Activated CD4-positive, alpha-beta T cell treated with anti-CD3 and anti-CD28 coated beads, Interleukin-2, amount 10 ng/mL, durations not matched to agents 24 days and 14 days (primary cell): ENCODE data around the gene CRMP1. TPM values are rescaled to one million over a fixed set of nuclear protein-coding genes. Genes with fewer than 3 reads are reported as not detected.

ENCODE experiments used
- DNase-seq: peaks from one replicate; pipeline ENCODE4 v3.0.0; 2022
- H3K27ac Mint-ChIP-seq: one replicate; pipeline ENCODE4 v1.8.0; 2022; ENCODE audit warnings: mild to moderate bottlenecking, mixed read lengths
- H3K27me3 Mint-ChIP-seq: one replicate; pipeline ENCODE4 v1.8.0; 2022; ENCODE audit warnings: mixed read lengths
- H3K36me3 Mint-ChIP-seq: one replicate; pipeline ENCODE4 v1.8.0; 2022; ENCODE audit warnings: low read depth, mild to moderate bottlenecking, mixed read lengths
- H3K4me1 Mint-ChIP-seq: one replicate; pipeline ENCODE4 v1.8.0; 2021; ENCODE audit warnings: mixed read lengths
- H3K4me3 Mint-ChIP-seq: one replicate; pipeline ENCODE4 v1.8.0; 2022; ENCODE audit warnings: mild to moderate bottlenecking, moderate library complexity, mixed read lengths
- H3K9me3 Mint-ChIP-seq: one replicate; pipeline ENCODE4 v1.8.0; 2021; ENCODE audit warnings: mixed read lengths
- intact Hi-C: fragments of 100-400 bp; cut with micrococcal nuclease; formaldehyde crosslinking; loops from one replicate; pipeline ENCODE4 v1.15.1; 2023
- total RNA-seq: library from RNA; stranded (reverse); gene quantifications from 2 replicates; pipeline ENCODE4 v1.2.3, GENCODE V29; 2022

The CRMP1 gene
- total RNA-seq, 1 donor from 2014 or later: not detected

DNA sequence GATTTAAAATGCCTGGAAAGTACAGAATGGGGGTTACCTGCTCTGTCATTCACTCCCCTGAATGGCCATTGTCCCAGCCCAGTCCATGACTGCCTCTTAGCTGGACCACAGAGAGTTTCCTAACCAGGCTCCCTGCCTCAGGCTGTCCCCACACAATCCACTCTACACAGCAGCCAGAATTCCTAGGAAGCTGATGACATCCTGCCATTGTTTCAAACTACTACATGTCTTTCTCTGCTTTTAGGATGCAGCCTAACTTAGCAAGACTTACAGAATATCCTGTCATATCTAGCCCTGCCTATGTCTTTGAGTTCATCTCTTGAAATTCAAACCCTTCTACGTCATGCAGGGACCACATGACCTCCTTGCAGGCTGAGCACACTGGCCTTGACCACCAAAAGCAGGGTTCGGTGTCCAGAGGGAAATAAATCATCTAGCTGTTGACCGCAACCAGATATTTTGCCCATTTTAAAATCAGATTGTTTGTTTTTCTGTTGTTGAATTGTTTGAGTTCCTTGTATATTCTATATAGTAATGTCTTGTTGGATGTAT, 16.1 kb upstream of the CRMP1 start:
- Mint-ChIP-seq H3K27me3 (peaks cover 6% of the 10 kb centered on the region), H3K36me3 (no peaks in the 10 kb centered on the region), H3K4me3 (no peak overlapping the region), H3K9me3 (peaks cover 6% of the 10 kb centered on the region), H3K27ac (no peak overlapping the region), H3K4me1 (no peaks in the 10 kb centered on the region)
- no peak for DNase-seq
- intact Hi-C loops: no loop called here

DNA sequence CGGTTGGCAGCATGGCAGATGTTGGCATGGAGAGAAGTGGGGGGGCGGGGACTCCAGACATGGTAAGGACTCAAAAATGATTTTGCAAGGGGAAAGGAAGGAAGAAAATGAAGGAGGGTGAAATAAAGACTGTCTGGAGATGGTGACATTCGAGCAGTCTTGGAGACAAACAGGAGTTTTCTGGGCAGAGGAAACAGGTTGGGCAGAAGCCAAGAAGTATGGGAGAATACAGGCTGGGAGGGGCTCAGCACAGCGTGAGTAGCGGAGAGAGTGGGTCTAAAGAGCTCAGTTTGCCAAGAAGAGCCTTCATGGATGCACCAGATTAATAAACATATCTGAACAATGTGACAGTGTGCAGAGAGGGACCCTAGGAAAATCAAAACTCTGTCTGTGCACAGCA, 13.3 kb upstream of the CRMP1 start:
- Mint-ChIP-seq H3K4me1 (no peaks in the 10 kb centered on the region), H3K36me3 (no peaks in the 10 kb centered on the region), H3K9me3 (peaks cover 6% of the 10 kb centered on the region), H3K27me3 (peaks cover 6% of the 10 kb centered on the region), H3K27ac (no peak overlapping the region), H3K4me3 (no peak overlapping the region)
- intact Hi-C loops: no loop called here
- DNase-seq: no peak

DNA sequence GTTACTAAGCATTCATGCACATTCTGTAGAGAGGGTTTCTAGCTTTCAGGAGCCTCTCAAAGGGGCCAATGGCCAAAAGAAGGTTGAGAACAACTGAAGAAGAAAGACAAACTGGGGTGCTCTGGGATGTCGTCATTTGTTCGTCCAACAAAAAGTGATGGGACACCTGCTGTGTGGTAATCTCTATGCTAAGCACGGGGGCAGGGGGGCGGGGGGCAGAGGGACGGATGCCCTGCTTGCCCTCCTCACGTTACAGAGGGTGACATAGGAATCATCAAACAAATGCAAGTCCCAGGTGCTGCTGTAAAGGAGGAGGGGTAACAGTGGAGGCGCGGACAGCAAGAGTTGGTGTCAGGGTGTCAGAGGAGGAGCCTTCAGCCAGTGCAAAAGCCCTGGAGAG, 12.8 kb upstream of the CRMP1 start:
- intact Hi-C loops: no loop called here
- H3K9me3 Mint-ChIP-seq: peaks cover 6% of the 10 kb centered on the region
- peaks cover 6% of the 10 kb centered on the region for H3K27me3 Mint-ChIP-seq
- no peaks in the 10 kb centered on the region for H3K36me3 Mint-ChIP-seq
- no peak overlapping the region for H3K27ac Mint-ChIP-seq
- H3K4me3 Mint-ChIP-seq: no peak overlapping the region
- no peaks in the 10 kb centered on the region for H3K4me1 Mint-ChIP-seq
- no peak for DNase-seq

GRCh38 chr4:5900844-5901243, 8.0 kb upstream of the CRMP1 start:
- no peak for DNase-seq
- Mint-ChIP-seq H3K36me3 (no peaks in the 10 kb centered on the region), H3K4me3 (no peak overlapping the region), H3K4me1 (no peaks in the 10 kb centered on the region), H3K27me3 (peaks cover 9% of the 10 kb centered on the region), H3K9me3 (no peaks in the 10 kb centered on the region), H3K27ac (no peak overlapping the region)
- intact Hi-C loops: no loop called here

GRCh38 chr4:5899881-5900280, 7.0 kb upstream of the CRMP1 start:
- Mint-ChIP-seq H3K9me3 (no peaks in the 10 kb centered on the region), H3K27me3 (peaks cover 12% of the 10 kb centered on the region), H3K27ac (no peak overlapping the region), H3K4me3 (no peak overlapping the region), H3K4me1 (no peaks in the 10 kb centered on the region), H3K36me3 (no peaks in the 10 kb centered on the region)
- DNase-seq: no peak
- intact Hi-C loops: no loop called here

- Mint-ChIP-seq H3K4me3 (no peak overlapping the region), H3K27ac (no peak overlapping the region), H3K4me1 (no peaks in the 10 kb centered on the region), H3K27me3 (peaks cover 16% of the 10 kb centered on the region), H3K9me3 (no peaks in the 10 kb centered on the region), H3K36me3 (no peaks in the 10 kb centered on the region)
- DNase-seq: no peak
- intact Hi-C loops: no loop called here
Observed at GRCh38 chr4:5899396-5899795, 6.5 kb upstream of the CRMP1 start.

DNA sequence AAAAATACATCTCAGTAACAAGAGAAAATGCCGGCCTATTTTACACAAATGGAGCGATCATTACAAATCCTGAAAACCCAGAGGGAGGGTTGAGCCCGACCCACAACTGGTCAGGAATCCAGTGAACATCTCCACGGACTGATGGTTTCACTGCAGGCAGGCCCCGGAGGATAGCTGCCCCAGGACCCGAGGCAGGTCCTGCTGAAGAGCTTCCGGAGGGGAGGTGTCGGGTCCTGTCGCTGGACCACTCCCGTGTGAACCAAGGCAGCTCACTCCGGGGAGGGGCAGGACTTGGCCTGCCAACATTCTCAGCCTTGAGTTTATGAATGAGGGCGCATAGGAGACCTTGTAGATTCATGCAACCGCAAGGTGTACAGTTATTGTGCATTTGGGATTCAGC, 4.8 kb upstream of the CRMP1 start:
- H3K4me3 Mint-ChIP-seq: no peak overlapping the region
- H3K36me3 Mint-ChIP-seq: peaks cover 2% of the 10 kb centered on the region
- intact Hi-C loops: no loop called here
- DNase-seq: no peak
- peaks cover 4% of the 10 kb centered on the region for H3K9me3 Mint-ChIP-seq
- H3K27ac Mint-ChIP-seq: no peak overlapping the region
- no peaks in the 10 kb centered on the region for H3K4me1 Mint-ChIP-seq
- peaks cover 27% of the 10 kb centered on the region for H3K27me3 Mint-ChIP-seq

- intact Hi-C loops: no loop called here
- H3K4me1 Mint-ChIP-seq: no peaks in the 10 kb centered on the region
- no peak overlapping the region for H3K4me3 Mint-ChIP-seq
- H3K9me3 Mint-ChIP-seq: peaks cover 4% of the 10 kb centered on the region
- peaks cover 2% of the 10 kb centered on the region for H3K36me3 Mint-ChIP-seq
- H3K27ac Mint-ChIP-seq: no peak overlapping the region
- H3K27me3 Mint-ChIP-seq: peaks cover 40% of the 10 kb centered on the region
- no peak for DNase-seq
Observed at GRCh38 chr4:5895287-5895686, 2.4 kb upstream of the CRMP1 start.

GRCh38 chr4:5894266-5894665, 1.4 kb upstream of the CRMP1 start:
- H3K27ac Mint-ChIP-seq: no peak overlapping the region
- H3K4me1 Mint-ChIP-seq: no peaks in the 10 kb centered on the region
- H3K27me3 Mint-ChIP-seq: peaks cover 47% of the 10 kb centered on the region
- H3K9me3 Mint-ChIP-seq: peaks cover 4% of the 10 kb centered on the region
- DNase-seq: no peak
- peaks cover 2% of the 10 kb centered on the region for H3K36me3 Mint-ChIP-seq
- intact Hi-C loops: loop anchor here (5.0 kb wide), 1 partner anchor 1032 kb away; no protein-coding TSS in a partner anchor
- no peak overlapping the region for H3K4me3 Mint-ChIP-seq

GRCh38 chr4:5893591-5893990, 705 bp upstream of the CRMP1 start:
- Mint-ChIP-seq H3K27ac (no peak overlapping the region), H3K4me3 (no peak overlapping the region), H3K36me3 (peaks cover 2% of the 10 kb centered on the region), H3K4me1 (no peaks in the 10 kb centered on the region), H3K9me3 (peaks cover 4% of the 10 kb centered on the region), H3K27me3 (peaks cover 52% of the 10 kb centered on the region)
- intact Hi-C loops: loop anchor here (5.0 kb wide), 1 partner anchor 1031 kb away; no protein-coding TSS in a partner anchor
- DNase-seq: no peak

GRCh38 chr4:5892323-5893003, 423 bp downstream of the CRMP1 start:
- no peak overlapping the region for H3K27ac Mint-ChIP-seq
- intact Hi-C loops: loop anchor here (5.0 kb wide), 1 partner anchor 1030 kb away; no protein-coding TSS in a partner anchor
- H3K4me3 Mint-ChIP-seq: no peak overlapping the region
- no peaks in the 10 kb centered on the region for H3K4me1 Mint-ChIP-seq
- H3K9me3 Mint-ChIP-seq: peaks cover 4% of the 10 kb centered on the region
- no peak for DNase-seq
- H3K36me3 Mint-ChIP-seq: peaks cover 2% of the 10 kb centered on the region
- H3K27me3 Mint-ChIP-seq: peaks cover 50% of the 10 kb centered on the region

DNA sequence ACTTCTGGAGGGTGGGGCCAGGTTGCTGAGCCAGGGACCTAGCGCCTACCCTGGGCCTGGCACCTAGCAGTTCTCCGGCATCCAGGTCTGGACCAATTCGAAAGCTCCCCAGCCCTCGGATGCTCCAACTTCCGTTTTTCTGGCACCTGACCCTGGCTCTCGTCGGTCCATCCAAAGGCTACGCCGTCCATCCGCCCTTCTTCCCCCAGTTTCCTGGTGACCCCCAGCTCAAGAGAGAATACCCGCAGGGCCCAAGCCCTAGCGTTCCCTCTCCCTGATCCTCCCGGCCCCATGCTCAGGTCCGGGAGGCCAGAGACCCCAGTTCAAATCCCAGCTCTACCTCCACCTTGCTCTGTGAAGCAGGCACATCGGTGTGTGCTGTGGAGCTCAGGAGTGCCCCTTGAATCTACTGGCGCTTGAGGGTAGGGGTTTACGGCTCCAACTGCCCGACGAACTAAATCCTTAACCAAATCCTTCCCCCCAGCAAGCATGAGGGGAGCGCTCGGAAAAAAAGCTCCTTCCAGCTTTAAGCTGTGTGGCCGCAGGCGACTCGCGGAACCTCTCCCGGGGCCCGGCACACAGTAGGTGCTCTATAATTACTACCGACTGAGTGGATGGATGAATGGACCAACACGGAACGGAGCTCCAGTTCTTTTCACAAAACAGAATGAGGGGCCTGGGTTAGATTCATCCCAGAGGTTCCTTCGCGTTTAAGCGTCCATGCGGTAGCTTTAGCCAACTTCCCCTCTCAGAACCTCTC, 1.1 kb downstream of the CRMP1 start:
- Mint-ChIP-seq H3K4me3 (no peak overlapping the region), H3K36me3 (peaks cover 2% of the 10 kb centered on the region), H3K4me1 (no peaks in the 10 kb centered on the region), H3K27ac (no peak overlapping the region), H3K9me3 (peaks cover 4% of the 10 kb centered on the region), H3K27me3 (peaks cover 55% of the 10 kb centered on the region)
- intact Hi-C loops: loop anchor here (5.0 kb wide), 1 partner anchor 1029 kb away; no protein-coding TSS in a partner anchor
- DNase-seq: no peak

GRCh38 chr4:5890063-5890727, 2.7 kb downstream of the CRMP1 start:
- H3K27me3 Mint-ChIP-seq: peaks cover 68% of the 10 kb centered on the region
- peaks cover 4% of the 10 kb centered on the region for H3K9me3 Mint-ChIP-seq
- H3K4me3 Mint-ChIP-seq: no peak overlapping the region
- H3K36me3 Mint-ChIP-seq: peaks cover 2% of the 10 kb centered on the region
- no peaks in the 10 kb centered on the region for H3K4me1 Mint-ChIP-seq
- H3K27ac Mint-ChIP-seq: no peak overlapping the region
- DNase-seq: no peak
- intact Hi-C loops: loop anchor here (5.0 kb wide), 1 partner anchor 1028 kb away; no protein-coding TSS in a partner anchor
